Brain microvascular endothelial cell (primary cell): ENCODE results near the gene TTC36.
"Not testable (repeated sequence)": the region's sequence is repeated elsewhere in the genome, so short reads cannot be mapped to it uniquely, and the experiment has no call there.

Experiments used
- DNase-seq: peaks from one replicate; pipeline ENCODE4 v3.0.0-alpha.2; 2020
- H3K27ac ChIP-seq: fragments of 250-450 bp; sonication (Bioruptor Pico); 2 replicates; pipeline ENCODE4 v1.5.1; 2020; ENCODE audit warnings: mild to moderate bottlenecking, moderate library complexity
- H3K27me3 ChIP-seq: fragments of 250-450 bp; sonication (Bioruptor Pico); replicated peaks from 2 replicates; pipeline ENCODE4 v1.5.1; 2020; ENCODE audit warnings: mild to moderate bottlenecking
- H3K36me3 ChIP-seq: fragments of 250-450 bp; sonication (Bioruptor Pico); replicated peaks from 2 replicates; pipeline ENCODE4 v1.5.1; 2020; ENCODE audit warnings: mild to moderate bottlenecking
- H3K4me3 ChIP-seq: 2 replicates; pipeline ENCODE4 v1.5.1; 2011; ENCODE audit warnings: low read depth, mild to moderate bottlenecking, control low read depth, low read length, moderate library complexity
- CTCF ChIP-seq: IDR thresholded peaks from 2 replicates; pipeline ENCODE4 v1.5.1; 2011; ENCODE audit warnings: low read depth, mild to moderate bottlenecking, moderate library complexity, low read length, control low read depth, inconsistent platforms; ENCODE audit errors: missing control alignments
- in situ Hi-C: cut with HindIII; loops from 2 replicates; pipeline ENCODE4 v1.10.0; 2017; ENCODE audit warnings: low sequenced_read_pairs, low pct_ligation_motif_present

TTC36 gene

DNA sequence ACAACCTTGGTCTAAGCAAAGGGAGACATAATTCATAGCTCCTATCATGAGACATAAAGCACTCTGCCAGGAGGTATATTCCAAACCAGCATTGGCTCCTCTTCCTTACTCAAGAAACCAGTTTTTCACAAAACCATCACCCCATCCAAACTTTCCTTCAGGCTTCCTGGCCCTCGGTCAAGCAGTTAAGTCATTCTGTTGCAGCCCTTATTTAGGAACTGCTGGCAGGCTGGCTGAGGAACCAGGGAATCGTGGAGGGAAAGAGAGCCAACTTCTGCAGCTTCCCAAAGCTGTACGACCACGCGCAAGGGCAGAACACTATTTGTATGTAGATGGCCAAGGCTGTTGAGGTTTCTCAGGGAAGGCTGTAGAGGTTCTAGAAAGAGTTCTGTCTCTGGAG, 37.8 kb downstream of the TTC36 start:
- in situ Hi-C loops: no loop called here
- Histone ChIP-seq H3K4me3 (peak overlapping the region; percentile 67), H3K36me3 (no peaks in the 10 kb centered on the region), H3K27me3 (no peaks in the 10 kb centered on the region), H3K27ac (no peak overlapping the region)
- no peak for TF ChIP-seq CTCF
- no peak for DNase-seq

DNA sequence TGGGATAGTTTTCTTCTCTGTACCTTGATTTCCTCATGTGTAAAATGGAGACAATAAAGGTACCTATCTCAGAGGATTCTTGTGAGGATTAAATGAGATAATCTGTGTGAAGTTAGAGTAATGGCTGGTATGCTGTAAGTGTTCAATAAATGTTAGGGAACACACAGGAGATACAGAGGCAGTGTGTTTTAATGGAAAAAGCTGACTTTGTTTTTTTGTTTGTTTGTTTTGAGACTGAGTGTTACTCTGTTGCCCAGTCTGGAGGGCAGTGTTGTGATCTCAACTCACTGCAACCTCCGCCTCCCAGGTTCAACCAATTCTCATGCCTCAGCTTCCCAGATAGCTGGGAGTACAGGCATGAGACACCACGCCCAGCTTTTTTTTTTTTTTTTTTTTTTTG, 42.4 kb downstream of the TTC36 start:
- Histone ChIP-seq H3K27me3 (no peaks in the 10 kb centered on the region), H3K36me3 (peaks cover 9% of the 10 kb centered on the region), H3K27ac (no peak overlapping the region), H3K4me3 (no peak overlapping the region)
- TF ChIP-seq CTCF: no peak
- in situ Hi-C loops: no loop called here
- DNase-seq: no peak

GRCh38 chr11:118570787-118571186, 43.5 kb downstream of the TTC36 start:
- no peak for DNase-seq
- no peak overlapping the region for H3K27ac ChIP-seq
- in situ Hi-C loops: no loop called here
- no peak for TF ChIP-seq CTCF
- H3K27me3 ChIP-seq: no peaks in the 10 kb centered on the region
- no peak overlapping the region for H3K4me3 ChIP-seq
- peaks cover 9% of the 10 kb centered on the region for H3K36me3 ChIP-seq

- peak overlapping the region; percentile 98 for H3K27ac ChIP-seq
- H3K4me3 ChIP-seq: peak overlapping the region; percentile 97
- H3K27me3 ChIP-seq, H3K36me3 ChIP-seq, in situ Hi-C loops: not testable (repeated sequence)
- DNase-seq: peak; percentile 27
These were observed 44.4 kb downstream of the TTC36 start for GRCh38 chr11:118571701-118572060.

DNA sequence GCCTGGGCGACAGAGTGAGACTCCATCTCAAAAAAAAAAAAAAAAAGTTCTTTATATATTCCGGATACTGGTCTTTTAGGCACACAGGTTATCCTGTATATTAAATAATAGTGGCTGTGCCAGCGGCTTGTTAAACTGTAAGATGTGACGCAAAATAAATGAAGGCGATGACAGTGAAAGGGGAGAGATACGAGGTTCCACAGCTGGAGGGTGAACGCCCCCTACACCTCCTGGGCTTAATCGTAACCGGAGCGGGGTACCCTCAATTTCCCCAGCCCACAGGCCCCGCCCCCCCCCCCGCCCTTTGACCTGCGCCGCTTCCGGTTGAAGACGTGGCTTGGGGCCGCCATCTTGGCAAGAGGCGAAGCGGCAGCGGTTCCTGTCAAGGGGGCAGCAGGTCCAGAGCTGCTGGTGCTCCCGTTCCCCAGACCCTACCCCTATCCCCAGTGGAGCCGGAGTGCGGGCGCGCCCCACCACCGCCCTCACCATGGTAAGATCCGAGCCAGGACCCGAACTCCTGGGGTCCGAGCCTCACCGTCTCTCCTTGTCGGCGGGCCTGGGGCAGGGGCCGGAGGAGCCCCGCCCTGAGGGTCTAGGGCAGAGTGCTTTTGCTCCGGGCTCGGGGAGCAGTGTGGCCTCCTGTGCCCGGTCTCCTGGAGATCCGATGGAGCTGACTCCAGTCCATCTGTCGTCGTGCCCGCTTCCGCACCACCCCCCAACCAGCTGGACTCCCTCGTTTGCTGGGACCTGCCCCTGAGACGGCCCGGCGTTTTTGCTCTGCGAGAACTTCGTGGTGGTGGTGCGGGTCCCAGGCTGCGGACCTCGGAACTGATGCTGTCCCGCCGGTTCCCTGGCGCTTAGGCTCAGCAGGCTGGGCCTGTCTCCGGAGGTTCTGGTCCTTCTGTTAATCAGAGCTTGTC, 45.0 kb downstream of the TTC36 start, which contains the start of gene ARCN1:
Gene ARCN1, plus strand, starts transcription at position 349 of the 920 bp plus-strand sequence. Its CDS starts 139 bp downstream, at position 488.
- Histone ChIP-seq H3K36me3 (peaks cover 9% of the 10 kb centered on the region), H3K27me3 (no peaks in the 10 kb centered on the region), H3K4me3 (peak within 1 kb of the TSS; percentile 97), H3K27ac (peak within 1 kb of the TSS; percentile 98)
- in situ Hi-C loops: no loop called here
- TF ChIP-seq CTCF: peak; percentile 3
- DNase-seq: peak; percentile 44

GRCh38 chr11:118572981-118573550, 45.8 kb downstream of the TTC36 start:
- DNase-seq: peak; percentile 62
- no peak for TF ChIP-seq CTCF
- H3K36me3 ChIP-seq: peaks cover 9% of the 10 kb centered on the region
- peak overlapping the region; percentile 97 for H3K4me3 ChIP-seq
- no peaks in the 10 kb centered on the region for H3K27me3 ChIP-seq
- in situ Hi-C loops: no loop called here
- peak overlapping the region; percentile 98 for H3K27ac ChIP-seq
